IMR-90 (cell line): ENCODE results near the gene DPYD. TPM values are rescaled to one million over a fixed set of nuclear protein-coding genes. Genes with fewer than 3 reads are reported as not detected.

Experiments used
- ATAC-seq: fragments of 200-7000 bp; cut with Tn5 transposase; 2 replicates; pipeline ENCODE4 v1.9.1; 2020; ENCODE audit warnings: low read depth, mild to moderate bottlenecking, moderate library complexity
- BruUV-seq: library from RNA; stranded (reverse); fragments of 400-500 nt; replicated peaks from 2 replicates; lab custom pipeline; 2021; lab: Mats Ljungman, UMichigan
- CTCF ChIA-PET: fragments of 300-600 bp; formaldehyde crosslinking; extraction: SDS; loops from one replicate; lab custom pipeline; 2021; ENCODE audit warnings: antibody characterized with exemption; lab: Yijun Ruan, JAX
- POLR2A ChIA-PET: fragments of 300-600 bp; sonication (Branson Sonifier 250); formaldehyde crosslinking; loops from one replicate; lab custom pipeline; 2022; ENCODE audit warnings: antibody characterized with exemption; ENCODE audit not compliant: unreplicated experiment; lab: Charles Lee
- DNase-seq: peaks from one replicate; pipeline ENCODE4 v3.0.0; 2013
- H2AFZ ChIP-seq: replicated peaks from 2 replicates; pipeline ENCODE3; 2013; ENCODE audit warnings: low read length, mild to moderate bottlenecking; ENCODE audit not compliant: poor library complexity
- H2AK5ac ChIP-seq: 2 replicates; pipeline ENCODE4 v1.6.1; 2013; ENCODE audit warnings: low read depth, low read length, inconsistent platforms
- H2AK9ac ChIP-seq: replicated peaks from 2 replicates; pipeline ENCODE3; 2013; ENCODE audit warnings: mild to moderate bottlenecking, low read depth, low read length, moderate library complexity; ENCODE audit not compliant: poor library complexity
- H2BK120ac ChIP-seq: 2 replicates; pipeline ENCODE4 v1.6.1; 2013; ENCODE audit warnings: low read depth, low read length, inconsistent platforms
- H2BK15ac ChIP-seq: 3 replicates; pipeline ENCODE4 v1.6.1; 2013; ENCODE audit warnings: low read depth, low read length, inconsistent platforms
- H2BK20ac ChIP-seq: 2 replicates; pipeline ENCODE4 v1.6.1; 2013; ENCODE audit warnings: low read depth, mild to moderate bottlenecking, inconsistent platforms, low read length, moderate library complexity
- H2BK5ac ChIP-seq: 2 replicates; pipeline ENCODE4 v1.6.1; 2013; ENCODE audit warnings: mild to moderate bottlenecking, low read depth, low read length, inconsistent platforms; ENCODE audit not compliant: poor library complexity, severe bottlenecking
- H3K14ac ChIP-seq: replicated peaks from 2 replicates; pipeline ENCODE4 v1.6.1; 2013; ENCODE audit warnings: low read depth, low read length, inconsistent platforms
- H3K18ac ChIP-seq: 2 replicates; pipeline ENCODE4 v1.6.1; 2013; ENCODE audit warnings: low read depth, low read length, control low read depth
- H3K23ac ChIP-seq: 2 replicates; pipeline ENCODE4 v1.6.1; 2013; ENCODE audit warnings: low read depth, low read length, inconsistent platforms
- H3K27ac ChIP-seq: 2 replicates; pipeline ENCODE4 v1.5.1; 2013; ENCODE audit warnings: mild to moderate bottlenecking, control low read depth, low read length; ENCODE audit not compliant: insufficient read depth
- H3K27me3 ChIP-seq: 2 replicates; pipeline ENCODE4 v1.6.1; 2013; ENCODE audit warnings: low read length; ENCODE audit not compliant: control insufficient read depth, insufficient read depth
- H3K36me3 ChIP-seq: 2 replicates; pipeline ENCODE4 v1.6.1; 2013; ENCODE audit warnings: low read length, mixed read lengths; ENCODE audit not compliant: control insufficient read depth, insufficient read depth
- H3K4ac ChIP-seq: 2 replicates; pipeline ENCODE4 v1.6.1; 2013; ENCODE audit warnings: low read depth, low read length, inconsistent platforms
- H3K4me1 ChIP-seq: 2 replicates; pipeline ENCODE4 v1.6.1; 2013; ENCODE audit warnings: low read length, mixed read lengths; ENCODE audit not compliant: control insufficient read depth, insufficient read depth
- H3K4me2 ChIP-seq: 2 replicates; pipeline ENCODE4 v1.6.1; 2013; ENCODE audit warnings: low read depth, mild to moderate bottlenecking, control low read depth, low read length, moderate library complexity
- H3K4me3 ChIP-seq: 2 replicates; pipeline ENCODE4 v1.5.1; 2013; ENCODE audit warnings: low read depth, mild to moderate bottlenecking, control low read depth, low read length, moderate library complexity; ENCODE audit not compliant: insufficient read depth
- H3K56ac ChIP-seq: 2 replicates; pipeline ENCODE4 v1.6.1; 2013; ENCODE audit warnings: low read length, inconsistent platforms; ENCODE audit not compliant: insufficient read depth; ENCODE audit errors: extremely low read depth
- H3K79me1 ChIP-seq, 2 experiments: 2 replicates each; pipeline ENCODE4 v1.6.1; 2013; ENCODE audit warnings: low read length in 2 of 2, inconsistent platforms in 1 of 2, low read depth in 1 of 2
- H3K9ac ChIP-seq: 2 replicates; pipeline ENCODE4 v1.6.1; 2013; ENCODE audit warnings: low read depth, low read length, control low read depth
- H3K9me1 ChIP-seq: 2 replicates; pipeline ENCODE4 v1.6.1; 2013; ENCODE audit warnings: low read length, inconsistent platforms; ENCODE audit not compliant: insufficient read depth
- H3K9me3 ChIP-seq: 2 replicates; pipeline ENCODE4 v1.6.1; 2013; ENCODE audit warnings: low read length; ENCODE audit not compliant: control insufficient read depth, insufficient read depth
- H4K20me1 ChIP-seq: 2 replicates; pipeline ENCODE4 v1.6.1; 2013; ENCODE audit warnings: low read length, inconsistent platforms; ENCODE audit not compliant: insufficient read depth
- H4K5ac ChIP-seq: 2 replicates; pipeline ENCODE4 v1.6.1; 2013; ENCODE audit warnings: mild to moderate bottlenecking, low read depth, low read length, control low read depth
- H4K8ac ChIP-seq, 2 experiments: 2 replicates each; pipeline ENCODE4 v1.6.1; 2013; ENCODE audit warnings: low read depth in 2 of 2, low read length in 2 of 2, control low read depth in 1 of 2, inconsistent platforms in 1 of 2
- H4K91ac ChIP-seq: 2 replicates; pipeline ENCODE4 v1.6.1; 2013; ENCODE audit warnings: low read depth, low read length, inconsistent platforms; ENCODE audit not compliant: insufficient read depth
- BHLHE40 ChIP-seq: fragments of 150-350 bp; IDR thresholded peaks from 2 replicates; pipeline ENCODE4 v1.6.1; 2016; ENCODE audit warnings: mild to moderate bottlenecking, low read depth, low read length
- CEBPB ChIP-seq: IDR thresholded peaks from 2 replicates; pipeline ENCODE4 v1.6.1; 2012; ENCODE audit warnings: low read depth, low read length, improper control_type of control experiment
- CHD1 ChIP-seq: IDR thresholded peaks from 2 replicates; pipeline ENCODE4 v1.6.1; 2012; ENCODE audit warnings: low read depth, low read length, improper control_type of control experiment
- ELK1 ChIP-seq: fragments of 150-350 bp; IDR thresholded peaks from 2 replicates; pipeline ENCODE4 v1.6.1; 2016; ENCODE audit warnings: low read depth, mild to moderate bottlenecking, low read length, moderate library complexity, borderline replicate concordance
- FOS ChIP-seq: fragments of 150-350 bp; IDR thresholded peaks from 2 replicates; pipeline ENCODE4 v1.6.1; 2016; ENCODE audit warnings: low read depth, low read length
- MAFK ChIP-seq: IDR thresholded peaks from 2 replicates; pipeline ENCODE4 v1.6.1; 2012; ENCODE audit warnings: low read depth, low read length, improper control_type of control experiment
- MAZ ChIP-seq: IDR thresholded peaks from 2 replicates; pipeline ENCODE4 v1.6.1; 2012; ENCODE audit warnings: low read depth, mild to moderate bottlenecking, low read length, improper control_type of control experiment, moderate library complexity, borderline replicate concordance
- MXI1 ChIP-seq: IDR thresholded peaks from 2 replicates; pipeline ENCODE4 v1.6.1; 2012; ENCODE audit warnings: low read depth, mild to moderate bottlenecking, low read length, moderate library complexity, borderline replicate concordance
- NFE2L2 ChIP-seq: fragments of 150-350 bp; IDR thresholded peaks from 2 replicates; pipeline ENCODE4 v1.6.1; 2016; ENCODE audit warnings: low read depth, mild to moderate bottlenecking, low read length
- RCOR1 ChIP-seq: IDR thresholded peaks from 2 replicates; pipeline ENCODE4 v1.6.1; 2012; ENCODE audit warnings: mild to moderate bottlenecking, low read length, improper control_type of control experiment; ENCODE audit not compliant: insufficient replicate concordance
- RFX5 ChIP-seq: IDR thresholded peaks from 2 replicates; pipeline ENCODE4 v1.8.0; 2012; ENCODE audit warnings: low read depth, mild to moderate bottlenecking, low read length, moderate library complexity
- SMC3 ChIP-seq: fragments of 150-350 bp; IDR thresholded peaks from 2 replicates; pipeline ENCODE4 v1.6.1; 2016; ENCODE audit warnings: low read depth, mild to moderate bottlenecking, antibody characterized with exemption, low read length, moderate library complexity
- WGBS, 2 experiments: methylation state at CpG; one replicate each; pipeline versions ENCODE4 v1.1.5 to v1.1.7; 2013; ENCODE audit warnings: missing lambda C conversion rate in 2 of 2; ENCODE audit not compliant: insufficient read length in 1 of 2; ENCODE audit errors: extremely low coverage in 2 of 2; 5-methylcytosine and 5-hydroxymethylcytosine counted together
- dilution Hi-C: fragments of 300-500 bp; cut with HindIII; formaldehyde crosslinking; loops from one replicate; pipeline ENCODE4 v1.14.3; 2018; ENCODE audit warnings: low sequenced_read_pairs; ENCODE audit not compliant: unreplicated experiment
- in situ Hi-C: fragments of 300-500 bp; cut with MboI; formaldehyde crosslinking; loops from 3 replicates; pipeline ENCODE4 v1.14.3; 2019; ENCODE audit warnings: low sequenced_read_pairs, inconsistent platforms, mixed read lengths
- intact Hi-C: fragments of 100-400 bp; cut with micrococcal nuclease; formaldehyde crosslinking; loops from 2 replicates; pipeline ENCODE4 v1.10.0; 2022
- polyA plus RNA-seq, 3 experiments: library from polyadenylated mRNA; depleted of rRNA; stranded (reverse); fragments of >200 nt; gene quantifications; 2 replicates each; pipeline ENCODE4 v1.2.3, GENCODE V29; 2012; ENCODE audit warnings: low replicate concordance in 1 of 3
- total RNA-seq: library from RNA; depleted of rRNA; stranded (reverse); fragments of >200 nt; gene quantifications from 2 replicates; pipeline ENCODE4 v1.2.3, GENCODE V29; 2012

Gene DPYD
- total and polyA plus RNA-seq, 2 of the 4 experiments (the other 2 are of a cell fraction): 9.3 to 47.3 TPM

- Histone ChIP-seq H2BK5ac (no peak overlapping the region), H3K18ac (no peak overlapping the region), H2AK5ac (no peak overlapping the region), H3K4ac (no peak overlapping the region), H4K20me1 (no peaks in the 10 kb centered on the region), H2BK20ac (no peak overlapping the region), H3K4me3 (no peak overlapping the region), H2AK9ac (no peak overlapping the region), H2BK15ac (no peak overlapping the region), H4K5ac (no peak overlapping the region), H2BK120ac (no peak overlapping the region), H3K4me2 (no peak overlapping the region), H3K56ac (no peak overlapping the region), H3K23ac (no peak overlapping the region), H3K27ac (no peak overlapping the region), H4K8ac (no peak overlapping the region), H3K9me3 (peaks cover 3% of the 10 kb centered on the region), H3K79me1 (no peaks in the 10 kb centered on the region), H3K9me1 (no peaks in the 10 kb centered on the region), H3K14ac (0 out of 2 replicates have a peak overlapping the region, but pooled peaks have one; percentile 9), H3K36me3 (no peaks in the 10 kb centered on the region), H3K9ac (no peak overlapping the region), H4K91ac (no peak overlapping the region), H3K4me1 (no peaks in the 10 kb centered on the region; the same call in 1 of the 2 replicates), H2AFZ (no peak overlapping the region), H3K27me3 (no peaks in the 10 kb centered on the region)
- ChIA-PET POLR2A (no interaction called here), CTCF (no interaction called here)
- ATAC-seq (no peak), DNase-seq (peak; percentile 20)
- no CpG with 5 or more reads among the region's 1 CpG for WGBS, 2 experiments
- intact Hi-C loops: no loop called here
- BruUV-seq: no TSS peak
- dilution Hi-C loops: no loop called here
- in situ Hi-C loops: no loop called here
- TF ChIP-seq FOS (no peak), NFE2L2 (no peak), CEBPB (no peak), RFX5 (no peak), RCOR1 (no peak), SMC3 (no peak), MAZ (no peak), CHD1 (no peak), MXI1 (no peak), MAFK (no peak), ELK1 (no peak), BHLHE40 (no peak)
These were observed 812.7 kb downstream of the DPYD start for GRCh38 chr1:97108179-97108578.
